Stimulated activated CD8-positive, alpha-beta memory T cell treated with anti-CD3 and anti-CD28 coated beads, Interleukin-7, amount 100 ng/mL, for 24 hours (primary cell): Measurements from ENCODE around the gene RPEL1.
"Not testable (repeated sequence)": the region's sequence is repeated elsewhere in the genome, so short reads cannot be mapped to it uniquely, and the experiment has no call there.

Source experiments
- DNase-seq: peaks from one replicate; pipeline ENCODE4 v3.0.0-alpha.2; 2020; ENCODE audit warnings: low read depth

RPEL1 gene

GRCh38 chr10:103235775-103236174 lies 9.9 kb upstream of the RPEL1 start:
- DNase-seq, result no peak

GRCh38 chr10:103238506-103239252 lies 7.0 kb upstream of the RPEL1 start:
- DNase-seq, result no peak

GRCh38 chr10:103241262-103242011 lies 4.2 kb upstream of the RPEL1 start:
- DNase-seq, result no peak

- DNase-seq, result peak; percentile 26
These were observed 918 bp upstream of the RPEL1 start for GRCh38 chr10:103244666-103245271.

- DNase-seq, result no peak
These were observed 637 bp downstream of the RPEL1 start for GRCh38 chr10:103246324-103246723.

- no peak for DNase-seq
These were observed 8.4 kb downstream of the RPEL1 start for GRCh38 chr10:103254113-103254512.

GRCh38 chr10:103254538-103255325 lies 9.0 kb downstream of the RPEL1 start:
- DNase-seq, result no peak

- DNase-seq, result no peak
These were observed 10.9 kb downstream of the RPEL1 start for GRCh38 chr10:103256613-103257012.

- no peak for DNase-seq
These were observed 12.1 kb downstream of the RPEL1 start for GRCh38 chr10:103257812-103258211.

- DNase-seq, result not testable (repeated sequence)
These were observed 13.2 kb downstream of the RPEL1 start for GRCh38 chr10:103258928-103259327.

- no peak for DNase-seq
These were observed 14.3 kb downstream of the RPEL1 start for GRCh38 chr10:103259989-103260388.

GRCh38 chr10:103262229-103262628 lies 16.5 kb downstream of the RPEL1 start:
- no peak for DNase-seq

GRCh38 chr10:103265717-103266329 lies 20.1 kb downstream of the RPEL1 start:
- no peak for DNase-seq

GRCh38 chr10:103273041-103273441 lies 27.4 kb downstream of the RPEL1 start:
- DNase-seq, result no peak

GRCh38 chr10:103276251-103276895 lies 30.7 kb downstream of the RPEL1 start:
- no peak for DNase-seq

GRCh38 chr10:103276896-103277712 lies 31.4 kb downstream of the RPEL1 start, which contains the start of gene INA:
Gene INA, plus strand, starts transcription at chr10:103277138. Its CDS starts 74 bp downstream, at chr10:103277212.
- no peak for DNase-seq

GRCh38 chr10:103277713-103278536 lies 32.2 kb downstream of the RPEL1 start:
- DNase-seq, result no peak

GRCh38 chr10:103278537-103278823 lies 32.8 kb downstream of the RPEL1 start:
- no peak for DNase-seq

- DNase-seq, result peak; percentile 21
These were observed 33.2 kb downstream of the RPEL1 start for GRCh38 chr10:103278862-103279298.

GRCh38 chr10:103280031-103280430 lies 34.3 kb downstream of the RPEL1 start:
- DNase-seq, result no peak
